Endometrium (tissue), 2 donors: ENCODE data around the gene GABBR2.
"Not testable (repeated sequence)": the region's sequence is repeated elsewhere in the genome, so short reads cannot be mapped to it uniquely, and the experiment has no call there.

Experiments used
- FAIRE-seq: peaks from 2 replicates; lab custom pipeline; 2012; peaks lifted over from hg19 to GRCh38; lab: Jason Lieb, UNC
- donor health status: control.
- donor health status: control.

GABBR2 gene

GRCh38 chr9:98596486-98596885, 112.2 kb downstream of the GABBR2 start:
- FAIRE-seq = no peak

DNA sequence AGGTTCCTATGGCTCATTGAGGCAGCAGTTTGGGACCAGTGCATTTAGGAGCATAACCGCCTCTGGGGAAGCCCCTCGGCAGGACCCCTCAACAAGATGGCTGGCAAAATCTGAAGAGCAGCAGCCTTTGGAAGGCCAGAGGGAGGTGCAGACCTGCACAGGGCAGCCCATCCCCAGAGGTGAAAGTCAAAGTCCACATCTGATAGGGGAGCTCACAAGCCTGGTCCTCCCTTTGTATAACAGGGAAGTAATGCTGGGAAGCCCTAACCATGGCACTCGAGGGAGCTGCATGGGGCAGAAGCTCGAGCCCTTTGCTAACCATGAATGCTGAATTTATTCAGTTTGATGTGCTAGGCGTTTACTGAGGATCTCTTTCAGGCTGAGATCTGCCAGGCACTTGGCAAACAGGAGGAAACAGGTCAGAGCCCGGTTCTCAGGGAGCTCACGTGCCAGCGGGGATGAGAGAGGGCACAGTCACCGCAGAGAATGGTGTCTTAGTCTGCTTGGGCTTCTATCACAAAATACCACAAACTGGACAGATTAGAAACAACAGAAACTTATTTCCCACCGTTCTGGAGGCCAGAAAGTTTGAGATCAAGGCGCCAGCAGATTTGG, 114.1 kb downstream of the GABBR2 start:
- FAIRE-seq = no peak

- no peak for FAIRE-seq
Observed at GRCh38 chr9:98593354-98594253, 115.1 kb downstream of the GABBR2 start.

- FAIRE-seq = no peak
Observed at GRCh38 chr9:98591696-98592095, 117.0 kb downstream of the GABBR2 start.

GRCh38 chr9:98590101-98590500, 118.6 kb downstream of the GABBR2 start:
- FAIRE-seq = no peak

DNA sequence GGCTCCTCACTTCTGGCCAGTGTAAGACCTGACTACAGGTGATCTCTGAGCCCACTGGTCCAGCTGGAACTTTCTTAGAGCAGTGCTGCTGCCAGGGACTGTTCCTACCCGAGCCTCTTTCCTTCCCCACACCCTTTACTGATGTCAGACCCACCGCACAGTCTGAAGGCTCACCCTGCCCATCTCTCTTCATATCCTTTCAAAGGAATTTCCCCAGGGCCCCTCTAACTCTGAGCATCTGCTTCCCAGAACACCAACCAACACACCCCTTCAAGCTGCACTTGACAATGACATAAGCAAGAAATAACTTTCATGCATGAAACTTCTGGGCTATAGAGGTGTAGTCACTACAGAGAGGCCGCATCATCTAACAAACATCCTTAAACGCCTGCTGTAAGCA, 119.6 kb downstream of the GABBR2 start:
- no peak for FAIRE-seq

DNA sequence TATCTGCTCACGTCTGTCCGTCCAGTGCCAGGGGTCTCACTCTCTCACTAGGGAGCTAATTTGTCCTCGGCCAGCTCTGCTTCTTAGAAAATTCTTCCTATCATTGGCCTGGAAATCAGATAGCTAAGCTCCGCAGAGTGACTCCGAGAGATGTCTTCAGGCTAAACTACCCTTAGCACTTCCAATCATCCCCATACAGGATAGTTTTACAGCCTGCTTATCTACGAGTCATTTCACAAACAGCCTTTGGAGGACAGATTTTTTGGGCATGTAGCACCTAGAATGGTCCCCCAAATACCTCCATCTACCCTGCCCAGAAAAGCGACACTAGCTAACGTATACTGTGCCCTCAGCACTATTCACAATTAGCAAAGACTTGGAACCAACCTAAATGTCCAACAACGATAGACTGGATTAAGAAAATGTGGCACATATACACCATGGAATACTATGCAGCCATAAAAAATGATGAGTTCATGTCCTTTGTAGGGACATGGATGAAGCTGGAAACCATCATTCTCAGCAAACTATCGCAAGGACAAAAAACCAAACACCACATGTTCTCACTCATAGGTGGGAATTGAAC, 123.8 kb downstream of the GABBR2 start:
- not testable (repeated sequence) for FAIRE-seq

DNA sequence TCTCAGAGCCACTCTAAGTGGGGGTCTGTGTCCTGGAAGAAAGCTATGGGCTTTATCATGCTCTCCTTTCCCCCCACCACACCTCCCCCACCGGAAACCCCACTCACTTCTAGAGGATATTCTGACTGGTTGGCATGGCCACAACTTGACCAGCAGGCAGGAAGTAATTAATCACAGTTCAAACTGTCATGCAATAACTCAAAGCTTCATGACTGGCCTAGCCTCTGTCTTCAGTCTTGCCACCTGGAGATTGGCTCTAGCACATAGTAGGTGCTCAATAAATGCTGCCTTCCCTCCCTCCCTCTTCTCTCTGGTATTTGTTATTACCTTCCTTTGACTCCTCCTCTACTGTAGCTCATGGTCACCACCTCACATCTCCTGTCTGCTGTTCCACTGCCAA, 124.7 kb downstream of the GABBR2 start:
- no peak for FAIRE-seq

- no peak for FAIRE-seq
Observed at GRCh38 chr9:98583417-98583816, 125.3 kb downstream of the GABBR2 start.

DNA sequence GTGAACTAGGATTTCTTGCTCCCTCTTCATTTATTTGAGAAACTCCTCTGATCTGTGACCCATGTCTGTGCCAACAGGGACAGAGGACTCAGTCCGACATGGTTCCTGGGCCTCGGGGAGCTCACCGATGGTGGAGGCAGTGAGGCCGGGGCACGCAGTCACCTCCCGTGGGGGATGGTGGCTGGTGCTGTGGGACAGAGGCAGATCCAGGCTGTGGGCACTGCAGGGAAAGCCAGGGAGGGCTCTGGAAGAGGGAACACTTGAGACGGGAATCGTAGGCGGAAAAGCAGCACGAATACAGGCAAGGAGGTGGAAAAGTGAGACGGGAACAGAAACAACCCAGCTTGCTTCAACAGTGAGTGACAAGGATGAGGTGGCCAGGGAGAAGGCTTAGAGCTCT, 127.8 kb downstream of the GABBR2 start:
- FAIRE-seq = no peak

- FAIRE-seq = no peak
Observed at GRCh38 chr9:98579700-98580099, 129.0 kb downstream of the GABBR2 start.

- no peak for FAIRE-seq
Observed at GRCh38 chr9:98577446-98577845, 131.3 kb downstream of the GABBR2 start.

GRCh38 chr9:98576859-98577258, 131.9 kb downstream of the GABBR2 start:
- FAIRE-seq = no peak

DNA sequence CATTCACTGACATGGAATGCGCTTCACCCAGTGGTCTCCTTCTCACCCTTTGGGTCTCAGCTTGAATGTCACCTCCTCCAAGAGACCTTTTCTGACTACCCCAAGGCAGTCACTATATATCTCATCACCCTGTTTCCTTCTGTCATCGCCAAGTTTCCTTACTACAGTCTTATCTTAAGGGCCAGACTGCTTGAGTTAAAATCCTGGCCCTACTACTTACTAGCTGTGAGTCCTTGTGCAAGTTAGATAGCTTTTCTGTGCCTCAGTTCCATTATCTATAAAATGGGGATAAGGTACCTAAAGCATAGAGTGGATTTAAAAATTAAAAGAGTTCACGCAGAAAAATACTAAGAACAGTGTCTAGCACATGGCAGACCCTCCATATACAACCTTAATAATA, 132.4 kb downstream of the GABBR2 start:
- FAIRE-seq = no peak

- no peak for FAIRE-seq
Observed at GRCh38 chr9:98575379-98576346, 133.1 kb downstream of the GABBR2 start.

GRCh38 chr9:98573749-98574278, 134.9 kb downstream of the GABBR2 start:
- no peak for FAIRE-seq

- no peak for FAIRE-seq
Observed at GRCh38 chr9:98572796-98573195, 135.9 kb downstream of the GABBR2 start.

DNA sequence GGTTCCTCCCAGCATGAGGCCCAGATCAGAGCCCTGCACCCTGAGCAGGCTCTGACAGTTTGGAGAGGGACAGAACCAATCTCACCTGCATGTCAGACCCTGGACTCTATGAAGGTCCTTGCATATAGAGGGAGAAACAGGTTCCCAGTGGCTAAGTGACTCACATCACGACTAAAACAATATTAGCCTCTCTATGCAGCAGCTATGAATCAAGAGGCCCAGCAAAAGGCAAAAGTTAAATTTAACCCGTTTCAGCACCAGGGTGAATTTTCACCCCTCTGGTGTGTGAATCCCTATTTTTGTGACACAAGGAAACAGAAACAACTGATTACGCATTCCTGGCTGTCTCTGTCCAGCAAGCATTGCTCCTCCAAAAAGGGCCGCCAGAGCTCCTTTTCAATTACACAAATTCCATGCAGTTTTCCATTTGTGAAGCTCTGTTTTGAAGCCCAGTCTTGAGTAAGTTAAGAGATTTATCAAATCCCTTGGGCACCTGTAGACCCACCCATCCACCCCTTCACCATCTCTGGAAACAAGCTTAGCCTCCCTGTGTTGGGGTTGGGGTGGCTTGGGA, 136.6 kb downstream of the GABBR2 start:
- FAIRE-seq = no peak

DNA sequence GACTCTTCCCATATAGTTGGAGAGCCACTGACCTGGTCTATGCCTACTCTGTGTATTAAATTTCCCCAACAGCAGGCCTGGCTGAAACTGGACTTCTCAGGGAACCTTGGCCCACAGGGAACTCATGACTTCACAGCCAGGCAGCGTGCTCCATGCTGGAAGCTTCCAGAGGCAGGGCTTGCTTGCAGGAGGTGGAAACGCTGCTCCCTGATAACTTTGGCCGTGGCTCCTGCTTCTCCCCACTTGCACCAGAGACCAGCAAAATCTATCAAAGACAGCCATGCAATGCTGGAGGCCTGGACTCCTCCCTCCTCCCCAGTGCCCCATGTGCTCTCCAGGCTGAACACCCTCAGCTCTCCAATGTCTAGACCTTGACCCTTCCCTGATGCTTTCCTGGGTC, 137.1 kb downstream of the GABBR2 start:
- no peak for FAIRE-seq

GRCh38 chr9:98570663-98571440, 137.9 kb downstream of the GABBR2 start:
- no peak for FAIRE-seq

DNA sequence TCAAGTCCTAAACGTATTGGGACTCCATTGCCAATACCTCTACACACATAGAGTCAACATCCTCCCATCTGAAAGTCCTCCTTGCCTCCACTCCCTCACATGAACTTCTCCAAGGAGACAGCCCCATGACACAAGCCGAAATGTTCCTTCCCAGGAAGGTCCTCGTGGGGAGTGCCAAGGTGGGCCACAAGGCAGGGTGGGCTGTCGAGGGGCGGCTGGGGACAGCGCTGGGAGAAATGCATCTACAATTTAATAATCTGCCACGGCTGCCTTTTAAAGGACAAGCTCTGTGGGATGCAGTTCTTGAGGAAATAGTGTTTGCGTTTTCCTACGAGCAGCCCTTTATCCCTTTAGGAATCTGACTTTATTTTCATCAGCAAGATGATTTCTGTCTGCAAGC, 138.7 kb downstream of the GABBR2 start:
- no peak for FAIRE-seq
